ENCODE results near the gene POLR3F.
"Not testable (repeated sequence)": the region's sequence is repeated elsewhere in the genome, so short reads cannot be mapped to it uniquely, and the experiment has no call there.

The POLR3F gene

GRCh38 chr20:18477821-18478220, 10.6 kb downstream of the POLR3F start:
- DNase-seq (ENCODE audit: insufficient read length, low spot score): no peak
- no peak for TF ChIP-seq CTCF (IDR thresholded peaks at IDR 0.05; ENCODE audit: insufficient read depth, missing control alignments)

GRCh38 chr20:18481596-18481995, 14.4 kb downstream of the POLR3F start:
- no peak for TF ChIP-seq CTCF (IDR thresholded peaks at IDR 0.05; ENCODE audit: insufficient read depth, missing control alignments)
- FAIRE-seq: no peak
- DNase-seq (ENCODE audit: insufficient read length, low spot score): no peak

More at GRCh38 chr20:18477821-18478220, 10.6 kb downstream of the POLR3F start:
- FAIRE-seq: no peak

GRCh38 chr20:18488301-18488700, 21.1 kb downstream of the POLR3F start:
- TF ChIP-seq CTCF (IDR thresholded peaks at IDR 0.05; ENCODE audit: insufficient read depth, missing control alignments): no peak
- FAIRE-seq (no peak), DNase-seq (ENCODE audit: insufficient read length, low spot score) (no peak)

GRCh38 chr20:18496042-18496441, 28.9 kb downstream of the POLR3F start:
- no peak for DNase-seq (ENCODE audit: insufficient read length, low spot score)
- no peak for FAIRE-seq

GRCh38 chr20:18496740-18497592, 29.8 kb downstream of the POLR3F start, which contains the start of gene RBBP9:
Gene RBBP9 (minus strand): TSS chr20:18497225. CDS start chr20:18497167, 58 bp downstream.
- peak; percentile 19 for DNase-seq (ENCODE audit: insufficient read length, low spot score)
- FAIRE-seq: no peak
- TF ChIP-seq CTCF (IDR thresholded peaks at IDR 0.05; ENCODE audit: insufficient read depth, missing control alignments): no peak

More at GRCh38 chr20:18496042-18496441, 28.9 kb downstream of the POLR3F start:
- no peak for TF ChIP-seq CTCF (IDR thresholded peaks at IDR 0.05; ENCODE audit: insufficient read depth, missing control alignments)

- DNase-seq (ENCODE audit: insufficient read length, low spot score) (no peak), FAIRE-seq (no peak)
- no peak for TF ChIP-seq CTCF (IDR thresholded peaks at IDR 0.05; ENCODE audit: insufficient read depth, missing control alignments)
Measured at GRCh38 chr20:18497603-18498002, 30.4 kb downstream of the POLR3F start.

- FAIRE-seq; DNase-seq (ENCODE audit: insufficient read length, low spot score): not testable (repeated sequence)
Measured at GRCh38 chr20:18501672-18502071, 34.5 kb downstream of the POLR3F start.
